Measurements from ENCODE around the gene C1orf210. TPM values are rescaled to one million over a fixed set of nuclear protein-coding genes. Genes with fewer than 3 reads are reported as not detected.

The C1orf210 gene
- polyA plus RNA-seq, 1 donor (not counting 4 experiments of a cell fraction or from before 2014, with no cell fraction given), result 5.6 TPM

DNA sequence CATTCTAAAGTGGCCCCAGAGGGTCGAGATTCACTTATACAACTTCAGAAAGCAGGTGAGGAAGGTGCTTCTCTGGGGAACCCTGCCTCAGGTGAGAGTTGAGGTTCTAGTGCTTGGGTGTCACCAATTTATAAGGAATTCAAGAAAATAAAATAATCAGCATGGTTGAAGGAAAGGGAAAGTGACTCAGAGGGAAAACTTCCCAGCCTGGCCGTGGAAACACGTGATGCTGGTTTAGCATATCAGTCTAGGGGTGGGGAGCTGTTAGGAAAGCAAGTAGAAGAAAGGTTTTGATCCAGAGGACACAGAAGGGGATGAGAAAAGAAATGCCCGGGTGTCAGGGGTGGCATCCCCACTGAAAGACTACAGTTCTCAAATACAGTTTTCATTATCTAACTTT lies 53.3 kb downstream of the C1orf210 start:
- Histone ChIP-seq H3K9me1 (ENCODE audit: control insufficient read depth, extremely low read depth, insufficient read depth, low read length) (no peaks in the 10 kb centered on the region), H3K27ac (ENCODE audit: control insufficient read depth, insufficient read depth, low read length) (peak overlapping the region; percentile 18), H3K79me2 (ENCODE audit: control insufficient read depth, insufficient read depth, low read length) (no peaks in the 10 kb centered on the region), H3K4me1 (ENCODE audit: control insufficient read depth, extremely low read depth, insufficient read depth, low read length) (peaks cover 15% of the 10 kb centered on the region), H4K20me1 (ENCODE audit: control insufficient read depth, extremely low read depth, insufficient read depth, low read length) (no peaks in the 10 kb centered on the region), H3K9me3 (ENCODE audit: control insufficient read depth, low read depth, low read length) (no peaks in the 10 kb centered on the region), H3K4me3 (ENCODE audit: control insufficient read depth in 2 of 3, extremely low read depth in 1 of 3, insufficient read depth in 2 of 3, low read depth in 1 of 3, low read length in 3 of 3) (no peak overlapping the region), H3K27me3 (ENCODE audit: control insufficient read depth, extremely low read depth, insufficient read depth, low read length) (no peaks in the 10 kb centered on the region), H3K9ac (ENCODE audit: control insufficient read depth, extremely low read depth, insufficient read depth, low read length) (no peak overlapping the region), H2AFZ (ENCODE audit: control insufficient read depth, low read length) (peak overlapping the region; percentile 75), H3K4me2 (ENCODE audit: control insufficient read depth, extremely low read depth, insufficient read depth, low read depth, low read length) (peak overlapping the region; percentile 55), H3K36me3 (ENCODE audit: control insufficient read depth in 2 of 2, extremely low read depth in 1 of 2, insufficient read depth in 2 of 2, low read length in 2 of 2) (no peaks in the 10 kb centered on the region)
- no peak for DNase-seq (ENCODE audit: low read depth, low spot score)
- dilution Hi-C loops (cut with MboI; ENCODE audit: extremely low pct_ligation_motif_present, low sequenced_read_pairs), result no loop called here
- peak; percentile 68 for FAIRE-seq
- no peak for TF ChIP-seq EZH2 (IDR thresholded peaks at IDR 0.05; ENCODE audit: low read length)
- TF ChIP-seq, protein P1, sequence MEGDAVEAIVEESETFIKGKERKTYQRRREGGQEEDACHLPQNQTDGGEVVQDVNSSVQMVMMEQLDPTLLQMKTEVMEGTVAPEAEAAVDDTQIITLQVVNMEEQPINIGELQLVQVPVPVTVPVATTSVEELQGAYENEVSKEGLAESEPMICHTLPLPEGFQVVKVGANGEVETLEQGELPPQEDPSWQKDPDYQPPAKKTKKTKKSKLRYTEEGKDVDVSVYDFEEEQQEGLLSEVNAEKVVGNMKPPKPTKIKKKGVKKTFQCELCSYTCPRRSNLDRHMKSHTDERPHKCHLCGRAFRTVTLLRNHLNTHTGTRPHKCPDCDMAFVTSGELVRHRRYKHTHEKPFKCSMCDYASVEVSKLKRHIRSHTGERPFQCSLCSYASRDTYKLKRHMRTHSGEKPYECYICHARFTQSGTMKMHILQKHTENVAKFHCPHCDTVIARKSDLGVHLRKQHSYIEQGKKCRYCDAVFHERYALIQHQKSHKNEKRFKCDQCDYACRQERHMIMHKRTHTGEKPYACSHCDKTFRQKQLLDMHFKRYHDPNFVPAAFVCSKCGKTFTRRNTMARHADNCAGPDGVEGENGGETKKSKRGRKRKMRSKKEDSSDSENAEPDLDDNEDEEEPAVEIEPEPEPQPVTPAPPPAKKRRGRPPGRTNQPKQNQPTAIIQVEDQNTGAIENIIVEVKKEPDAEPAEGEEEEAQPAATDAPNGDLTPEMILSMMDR (optimal IDR thresholded peaks at IDR 0.05 in 1 of 3, IDR thresholded peaks at IDR 0.05 in 1 of 3, conservative IDR thresholded peaks at IDR 0.05 in 1 of 3; ENCODE audit: extremely low read depth in 1 of 3, insufficient read depth in 2 of 3, low read length in 3 of 3), result no peak

Other genes with a start within 250 kb of the C1orf210 start
- gene EBNA1BP2, start 113.3 kb downstream of the C1orf210 start, polyA plus RNA-seq, result 53.2 to 140 TPM (median 122 TPM) in 3 replicates
- 0.24 to 0.39 TPM (median 0.32 TPM) in 3 replicates for gene CFAP57, start 113.3 kb downstream of the C1orf210 start, polyA plus RNA-seq
- 0.92 to 2.4 TPM (median 1.0 TPM) in 3 replicates for gene TMEM125, start 15.6 kb downstream of the C1orf210 start, polyA plus RNA-seq
- 0.03 TPM in 1 of 3 replicates, not detected in the others for gene TIE1, start 15.4 kb upstream of the C1orf210 start, polyA plus RNA-seq
- gene MPL, start 52.2 kb upstream of the C1orf210 start, polyA plus RNA-seq, result 0.07 TPM in 1 of 3 replicates, not detected in the others
- 13.6 to 102 TPM (median 84.2 TPM) in 3 replicates for gene CDC20, start 73.4 kb upstream of the C1orf210 start, polyA plus RNA-seq
- 277 to 331 TPM (median 283 TPM) in 3 replicates for gene ELOVL1, start 82.4 kb upstream of the C1orf210 start, polyA plus RNA-seq
- 11.1 to 28.7 TPM (median 14.3 TPM) in 3 replicates for gene MED8, start 104.2 kb upstream of the C1orf210 start, polyA plus RNA-seq
- gene SZT2, start 104.3 kb upstream of the C1orf210 start, polyA plus RNA-seq, result 5.9 to 6.7 TPM (median 6.1 TPM) in 3 replicates
- 26.4 to 39.6 TPM (median 26.9 TPM) in 3 replicates for gene HYI, start 168.3 kb upstream of the C1orf210 start, polyA plus RNA-seq
- 161 to 204 TPM (median 198 TPM) in 3 replicates for gene PTPRF, start 245.3 kb upstream of the C1orf210 start, polyA plus RNA-seq